Neuron (in vitro differentiated cells): ENCODE results near the gene BCR.

Source experiments
- H2AFZ ChIP-seq: one replicate; pipeline ENCODE4 v1.6.1; 2013; ENCODE audit warnings: low read depth, mild to moderate bottlenecking, inconsistent platforms, low read length, moderate library complexity
- H3K27me3 ChIP-seq: one replicate; pipeline ENCODE4 v1.6.1; 2013; ENCODE audit warnings: low read length; ENCODE audit not compliant: insufficient read depth
- H3K36me3 ChIP-seq: one replicate; pipeline ENCODE4 v1.6.1; 2013; ENCODE audit warnings: low read length; ENCODE audit not compliant: insufficient read depth
- H3K4me1 ChIP-seq: one replicate; pipeline ENCODE4 v1.6.1; 2013; ENCODE audit warnings: low read length; ENCODE audit not compliant: insufficient read depth
- H3K4me3 ChIP-seq: 2 replicates; pipeline ENCODE4 v1.5.1; 2013; ENCODE audit warnings: mild to moderate bottlenecking, low read length, moderate library complexity
- H3K9me3 ChIP-seq: one replicate; pipeline ENCODE4 v1.6.1; 2013; ENCODE audit warnings: low read length

Gene BCR

GRCh38 chr22:23263651-23264555, 83.6 kb downstream of the BCR start:
- Histone ChIP-seq H2AFZ (no peak overlapping the region), H3K36me3 (peaks cover 59% of the 10 kb centered on the region), H3K4me3 (no peak overlapping the region), H3K27me3 (no peaks in the 10 kb centered on the region), H3K9me3 (no peaks in the 10 kb centered on the region), H3K4me1 (no peaks in the 10 kb centered on the region)

- Histone ChIP-seq H2AFZ (no peak overlapping the region), H3K4me1 (no peaks in the 10 kb centered on the region), H3K4me3 (no peak overlapping the region), H3K9me3 (no peaks in the 10 kb centered on the region), H3K27me3 (no peaks in the 10 kb centered on the region), H3K36me3 (peaks cover 63% of the 10 kb centered on the region)
Observed at GRCh38 chr22:23264610-23265367, 84.5 kb downstream of the BCR start.

- peaks cover 58% of the 10 kb centered on the region for H3K36me3 ChIP-seq
- no peak overlapping the region for H2AFZ ChIP-seq
- no peaks in the 10 kb centered on the region for H3K9me3 ChIP-seq
- no peaks in the 10 kb centered on the region for H3K4me1 ChIP-seq
- no peak overlapping the region for H3K4me3 ChIP-seq
- H3K27me3 ChIP-seq: no peaks in the 10 kb centered on the region
Observed at GRCh38 chr22:23265368-23265700, 85.0 kb downstream of the BCR start.

- H3K36me3 ChIP-seq: peaks cover 58% of the 10 kb centered on the region
- H2AFZ ChIP-seq: no peak overlapping the region
- H3K27me3 ChIP-seq: no peaks in the 10 kb centered on the region
- H3K9me3 ChIP-seq: no peaks in the 10 kb centered on the region
- H3K4me3 ChIP-seq: no peak overlapping the region
- no peaks in the 10 kb centered on the region for H3K4me1 ChIP-seq
Observed at GRCh38 chr22:23266780-23267179, 86.5 kb downstream of the BCR start.

GRCh38 chr22:23267226-23268043, 87.1 kb downstream of the BCR start:
- no peaks in the 10 kb centered on the region for H3K27me3 ChIP-seq
- peaks cover 59% of the 10 kb centered on the region for H3K36me3 ChIP-seq
- H2AFZ ChIP-seq: no peak overlapping the region
- no peaks in the 10 kb centered on the region for H3K4me1 ChIP-seq
- no peak overlapping the region for H3K4me3 ChIP-seq
- no peaks in the 10 kb centered on the region for H3K9me3 ChIP-seq

GRCh38 chr22:23268139-23268712, 87.9 kb downstream of the BCR start:
- no peaks in the 10 kb centered on the region for H3K4me1 ChIP-seq
- H3K9me3 ChIP-seq: no peaks in the 10 kb centered on the region
- H2AFZ ChIP-seq: no peak overlapping the region
- no peaks in the 10 kb centered on the region for H3K27me3 ChIP-seq
- H3K4me3 ChIP-seq: no peak overlapping the region
- H3K36me3 ChIP-seq: peaks cover 65% of the 10 kb centered on the region

- Histone ChIP-seq H3K4me3 (no peak overlapping the region), H3K4me1 (no peaks in the 10 kb centered on the region), H3K27me3 (no peaks in the 10 kb centered on the region), H3K36me3 (peaks cover 65% of the 10 kb centered on the region), H3K9me3 (no peaks in the 10 kb centered on the region), H2AFZ (no peak overlapping the region)
Observed at GRCh38 chr22:23268877-23269276, 88.6 kb downstream of the BCR start.

GRCh38 chr22:23269441-23270211, 89.3 kb downstream of the BCR start:
- no peaks in the 10 kb centered on the region for H3K27me3 ChIP-seq
- no peak overlapping the region for H3K4me3 ChIP-seq
- H3K36me3 ChIP-seq: peaks cover 64% of the 10 kb centered on the region
- H2AFZ ChIP-seq: no peak overlapping the region
- no peaks in the 10 kb centered on the region for H3K9me3 ChIP-seq
- H3K4me1 ChIP-seq: no peaks in the 10 kb centered on the region

GRCh38 chr22:23270212-23270733, 90.0 kb downstream of the BCR start:
- no peak overlapping the region for H2AFZ ChIP-seq
- no peaks in the 10 kb centered on the region for H3K4me1 ChIP-seq
- no peaks in the 10 kb centered on the region for H3K27me3 ChIP-seq
- H3K36me3 ChIP-seq: peaks cover 67% of the 10 kb centered on the region
- no peak overlapping the region for H3K4me3 ChIP-seq
- no peaks in the 10 kb centered on the region for H3K9me3 ChIP-seq

- Histone ChIP-seq H3K9me3 (no peaks in the 10 kb centered on the region), H3K4me1 (no peaks in the 10 kb centered on the region), H3K27me3 (no peaks in the 10 kb centered on the region), H3K36me3 (peaks cover 70% of the 10 kb centered on the region), H2AFZ (no peak overlapping the region), H3K4me3 (no peak overlapping the region)
Observed at GRCh38 chr22:23270798-23271596, 90.7 kb downstream of the BCR start.

GRCh38 chr22:23271597-23271908, 91.2 kb downstream of the BCR start:
- H2AFZ ChIP-seq: no peak overlapping the region
- no peak overlapping the region for H3K4me3 ChIP-seq
- H3K36me3 ChIP-seq: peaks cover 73% of the 10 kb centered on the region
- no peaks in the 10 kb centered on the region for H3K27me3 ChIP-seq
- no peaks in the 10 kb centered on the region for H3K9me3 ChIP-seq
- no peaks in the 10 kb centered on the region for H3K4me1 ChIP-seq
